HepG2 (cell line): ENCODE measurements around the gene FOXD1. TPM values are rescaled to one million over a fixed set of nuclear protein-coding genes. Genes with fewer than 3 reads are reported as not detected.

ENCODE experiments used
- ATM ChIP-seq: fragments of 450-650 bp; IDR thresholded peaks from 2 replicates; pipeline ENCODE4 v1.7.1; 2017; ENCODE audit warnings: mild to moderate bottlenecking, borderline replicate concordance
- CHD4 ChIP-seq: fragments of 200-600 bp; sonication (generic); IDR thresholded peaks from 2 replicates; pipeline ENCODE4 v1.7.0; 2017; ENCODE audit warnings: mild to moderate bottlenecking, low read length, borderline replicate concordance
- GABPB1 ChIP-seq: IDR thresholded peaks from 2 replicates; pipeline ENCODE4 v1.6.1; 2016; ENCODE audit warnings: mild to moderate bottlenecking, missing genetic modification reagents, moderate library complexity, missing compliant biosample characterization
- GZF1 ChIP-seq: sonication (generic); formaldehyde crosslinking; IDR thresholded peaks from 2 replicates; pipeline ENCODE4 v1.5.1; 2020; ENCODE audit warnings: mild to moderate bottlenecking, missing genetic modification reagents
- HDAC2 ChIP-seq: sonication (generic); formaldehyde crosslinking; IDR thresholded peaks from 2 replicates; pipeline ENCODE4 v1.4.0; 2020; ENCODE audit warnings: missing genetic modification reagents
- IKZF4 ChIP-seq: sonication (generic); formaldehyde crosslinking; IDR thresholded peaks from 2 replicates; pipeline ENCODE4 v1.5.1; 2020; ENCODE audit warnings: borderline replicate concordance, mild to moderate bottlenecking, low read depth, missing genetic modification reagents; ENCODE audit errors: not compliant biosample characterization
- NCOR1 ChIP-seq: fragments of 200-600 bp; sonication (generic); IDR thresholded peaks from 2 replicates; pipeline ENCODE4 v1.7.0; 2017; ENCODE audit warnings: antibody characterized with exemption, low read length, borderline replicate concordance
- SAFB2 ChIP-seq: sonication (generic); formaldehyde crosslinking; IDR thresholded peaks from 2 replicates; pipeline ENCODE4 v1.5.1; 2020; ENCODE audit warnings: missing genetic modification reagents, low read depth, mild to moderate bottlenecking, borderline replicate concordance
- SALL1 ChIP-seq: sonication (generic); formaldehyde crosslinking; IDR thresholded peaks from 2 replicates; pipeline ENCODE4 v1.8.0; 2022; ENCODE audit warnings: mild to moderate bottlenecking, missing genetic modification reagents
- SAP130 ChIP-seq: IDR thresholded peaks from 2 replicates; pipeline ENCODE4 v1.6.1; 2016; ENCODE audit warnings: low read depth
- SOX5 ChIP-seq: IDR thresholded peaks from 2 replicates; pipeline ENCODE4 v1.6.1; 2016; ENCODE audit warnings: borderline replicate concordance
- SP2 ChIP-seq: sonication (generic); formaldehyde crosslinking; IDR thresholded peaks from 2 replicates; pipeline ENCODE4 v1.5.1; 2020; ENCODE audit warnings: mild to moderate bottlenecking, missing genetic modification reagents
- TBX3 ChIP-seq: fragments of 450-650 bp; IDR thresholded peaks from 2 replicates; pipeline ENCODE4 v1.6.1; 2017; ENCODE audit warnings: antibody characterized with exemption, mild to moderate bottlenecking, inconsistent platforms, borderline replicate concordance
- ZC3H4 ChIP-seq: sonication (generic); formaldehyde crosslinking; IDR thresholded peaks from 2 replicates; pipeline ENCODE4 v1.4.0; 2020; ENCODE audit warnings: missing genetic modification reagents, borderline replicate concordance
- ZKSCAN5 ChIP-seq: sonication (generic); formaldehyde crosslinking; IDR thresholded peaks from 2 replicates; pipeline ENCODE4 v1.5.1; 2020; ENCODE audit warnings: mild to moderate bottlenecking, missing genetic modification reagents
- ZNF121 ChIP-seq: sonication (generic); formaldehyde crosslinking; IDR thresholded peaks from 2 replicates; pipeline ENCODE4 v1.5.0; 2020; ENCODE audit warnings: mild to moderate bottlenecking, missing genetic modification reagents
- ZNF251 ChIP-seq: sonication (generic); formaldehyde crosslinking; IDR thresholded peaks from 2 replicates; pipeline ENCODE4 v1.9.0; 2021; ENCODE audit warnings: mild to moderate bottlenecking, missing genetic modification reagents
- ZNF574 ChIP-seq: sonication (generic); formaldehyde crosslinking; IDR thresholded peaks from 2 replicates; pipeline ENCODE4 v1.4.0; 2020; ENCODE audit warnings: missing genetic modification reagents
- ZNF670 ChIP-seq: sonication (generic); formaldehyde crosslinking; IDR thresholded peaks from 2 replicates; pipeline ENCODE4 v1.8.0; 2022; ENCODE audit warnings: mild to moderate bottlenecking, missing genetic modification reagents, borderline replicate concordance
- ZNF777 ChIP-seq: sonication (generic); formaldehyde crosslinking; IDR thresholded peaks from 2 replicates; pipeline ENCODE4 v1.4.0; 2020; ENCODE audit warnings: missing genetic modification reagents
- ZNF839 ChIP-seq: sonication (generic); formaldehyde crosslinking; IDR thresholded peaks from 2 replicates; pipeline ENCODE4 v1.4.0; 2020; ENCODE audit warnings: missing genetic modification reagents, mild to moderate bottlenecking, borderline replicate concordance
- polyA plus RNA-seq, 8 experiments: library from polyadenylated mRNA; depleted of rRNA in 3 of 8; stranded (reverse) in 7 of 8; unstranded in 1 of 8; fragments of >200 nt; fragmentation: Illumina TruSeq in 4 of 8; extraction: Trizol in 4 of 8; gene quantifications; 2 replicates each; pipeline versions ENCODE4 v1.2.1 to v1.2.3, GENCODE V29; 2011 to 2016; ENCODE audit warnings: low read depth in 4 of 8, missing spikeins in 1 of 8, mixed read lengths in 1 of 8; ENCODE audit not compliant: insufficient read depth in 1 of 8
- total RNA-seq, 5 experiments: library from RNA; depleted of rRNA; stranded (reverse); fragments of >200 nt; fragmentation: Illumina TruSeq; extraction: Trizol; gene quantifications; 2 replicates each; pipeline ENCODE4 v1.2.3, GENCODE V29; 2016; ENCODE audit warnings: low read depth in 1 of 5
- TF ChIP-seq, protein P1 (sequence below): sonication (generic); formaldehyde crosslinking; IDR thresholded peaks from 2 replicates; pipeline ENCODE4 v1.5.0; 2020; ENCODE audit warnings: mild to moderate bottlenecking, missing genetic modification reagents, borderline replicate concordance
- TF ChIP-seq, protein P2 (sequence below): sonication (generic); formaldehyde crosslinking; IDR thresholded peaks from 2 replicates; pipeline ENCODE4 v1.8.1; 2023; ENCODE audit warnings: mild to moderate bottlenecking, inconsistent platforms, moderate library complexity, missing genetic modification reagents, borderline replicate concordance

Gene FOXD1
- total and polyA plus RNA-seq, 2 of the 13 experiments (the other 11 are each of a cell fraction or from before 2014, with no cell fraction given), result 0.04 to 0.05 TPM

DNA sequence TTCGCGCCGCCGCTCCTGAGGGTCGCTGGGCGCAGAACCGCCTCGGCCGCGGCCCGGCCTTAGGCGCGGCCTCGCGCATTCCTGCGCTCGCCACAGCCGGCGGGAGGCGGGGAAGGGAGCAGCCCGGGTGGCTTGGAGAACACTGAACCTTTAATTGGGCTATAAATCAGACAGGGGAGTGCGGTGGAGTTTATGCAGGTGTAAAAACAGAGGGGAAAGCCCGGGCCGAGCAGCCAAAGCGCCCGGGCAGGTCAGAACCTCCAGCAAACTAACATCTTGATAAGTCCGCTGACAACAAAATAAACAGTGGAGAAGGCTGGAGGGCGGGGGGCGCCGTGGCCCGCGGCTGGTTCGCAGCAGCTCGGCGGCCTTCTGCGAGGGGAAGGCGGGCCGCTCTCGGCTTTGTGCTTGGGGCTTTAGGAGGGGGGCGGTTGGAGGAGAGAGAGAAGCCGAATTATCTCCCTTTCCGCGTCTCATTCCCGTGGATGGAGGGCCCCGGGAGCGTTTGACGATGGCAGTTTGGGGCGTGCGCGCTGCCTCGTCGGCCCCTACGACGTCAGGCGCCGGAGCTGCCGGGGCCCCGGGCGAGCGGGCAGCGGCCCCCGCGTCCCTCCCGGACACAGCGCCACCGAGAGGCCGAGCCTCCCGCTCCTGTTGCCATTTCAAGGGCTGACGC is 11.3 kb downstream of the FOXD1 start (continued):
- no peak for TF ChIP-seq CHD4
- TF ChIP-seq ZC3H4, result no peak
- peak; percentile 39; the same call in 1 of the 2 replicates for TF ChIP-seq ZNF574
- no peak for TF ChIP-seq ZNF839
- no peak for TF ChIP-seq SAP130
- TF ChIP-seq ZNF121 (CRISPR knock-in tag), result no peak
- no peak for TF ChIP-seq ATM
- 0 out of 2 replicates have a peak, but pooled peaks have one; percentile 33 for TF ChIP-seq SP2 (CRISPR knock-in tag)
- TF ChIP-seq HDAC2, result no peak; the same call in 1 of the 2 replicates
- no peak for TF ChIP-seq GZF1 (CRISPR knock-in tag)
- no peak for TF ChIP-seq SOX5 (CRISPR knock-in tag)
- 0 out of 2 replicates have a peak, but pooled peaks have one; percentile 10 for TF ChIP-seq SALL1 (CRISPR knock-in tag)
- TF ChIP-seq IKZF4 (CRISPR knock-in tag), result peak; percentile 10
- TF ChIP-seq, protein P1, sequence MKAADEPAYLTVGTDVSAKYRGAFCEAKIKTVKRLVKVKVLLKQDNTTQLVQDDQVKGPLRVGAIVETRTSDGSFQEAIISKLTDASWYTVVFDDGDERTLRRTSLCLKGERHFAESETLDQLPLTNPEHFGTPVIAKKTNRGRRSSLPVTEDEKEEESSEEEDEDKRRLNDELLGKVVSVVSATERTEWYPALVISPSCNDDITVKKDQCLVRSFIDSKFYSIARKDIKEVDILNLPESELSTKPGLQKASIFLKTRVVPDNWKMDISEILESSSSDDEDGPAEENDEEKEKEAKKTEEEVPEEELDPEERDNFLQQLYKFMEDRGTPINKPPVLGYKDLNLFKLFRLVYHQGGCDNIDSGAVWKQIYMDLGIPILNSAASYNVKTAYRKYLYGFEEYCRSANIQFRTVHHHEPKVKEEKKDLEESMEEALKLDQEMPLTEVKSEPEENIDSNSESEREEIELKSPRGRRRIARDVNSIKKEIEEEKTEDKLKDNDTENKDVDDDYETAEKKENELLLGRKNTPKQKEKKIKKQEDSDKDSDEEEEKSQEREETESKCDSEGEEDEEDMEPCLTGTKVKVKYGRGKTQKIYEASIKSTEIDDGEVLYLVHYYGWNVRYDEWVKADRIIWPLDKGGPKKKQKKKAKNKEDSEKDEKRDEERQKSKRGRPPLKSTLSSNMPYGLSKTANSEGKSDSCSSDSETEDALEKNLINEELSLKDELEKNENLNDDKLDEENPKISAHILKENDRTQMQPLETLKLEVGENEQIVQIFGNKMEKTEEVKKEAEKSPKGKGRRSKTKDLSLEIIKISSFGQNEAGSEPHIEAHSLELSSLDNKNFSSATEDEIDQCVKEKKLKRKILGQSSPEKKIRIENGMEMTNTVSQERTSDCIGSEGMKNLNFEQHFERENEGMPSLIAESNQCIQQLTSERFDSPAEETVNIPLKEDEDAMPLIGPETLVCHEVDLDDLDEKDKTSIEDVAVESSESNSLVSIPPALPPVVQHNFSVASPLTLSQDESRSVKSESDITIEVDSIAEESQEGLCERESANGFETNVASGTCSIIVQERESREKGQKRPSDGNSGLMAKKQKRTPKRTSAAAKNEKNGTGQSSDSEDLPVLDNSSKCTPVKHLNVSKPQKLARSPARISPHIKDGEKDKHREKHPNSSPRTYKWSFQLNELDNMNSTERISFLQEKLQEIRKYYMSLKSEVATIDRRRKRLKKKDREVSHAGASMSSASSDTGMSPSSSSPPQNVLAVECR (CRISPR knock-in tag), result peak; percentile 6; the same call in 1 of the 2 replicates
- no peak for TF ChIP-seq ZNF251 (CRISPR knock-in tag)
- TF ChIP-seq, protein P2, sequence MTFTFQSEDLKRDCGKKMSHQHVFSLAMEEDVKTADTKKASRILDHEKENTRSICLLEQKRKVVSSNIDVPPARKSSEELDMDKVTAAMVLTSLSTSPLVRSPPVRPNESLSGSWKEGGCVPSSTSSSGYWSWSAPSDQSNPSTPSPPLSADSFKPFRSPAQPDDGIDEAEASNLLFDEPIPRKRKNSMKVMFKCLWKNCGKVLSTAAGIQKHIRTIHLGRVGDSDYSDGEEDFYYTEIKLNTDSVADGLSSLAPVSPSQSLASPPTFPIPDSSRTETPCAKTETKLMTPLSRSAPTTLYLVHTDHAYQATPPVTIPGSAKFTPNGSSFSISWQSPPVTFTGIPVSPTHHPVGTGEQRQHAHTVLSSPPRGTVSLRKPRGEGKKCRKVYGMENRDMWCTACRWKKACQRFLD (CRISPR knock-in tag), result no peak
- TF ChIP-seq ZNF777 (CRISPR knock-in tag), result peak; percentile 93
- no peak for TF ChIP-seq ZNF670 (CRISPR knock-in tag)
- TF ChIP-seq ZKSCAN5 (CRISPR knock-in tag), result no peak
- no peak for TF ChIP-seq NCOR1
- peak; percentile 17; the same call in 1 of the 2 replicates for TF ChIP-seq GABPB1 (CRISPR knock-in tag)
- TF ChIP-seq TBX3, result no peak
- no peak for TF ChIP-seq SAFB2
